RWPE1 (cell line): Measurements from ENCODE around the gene TUBG1.

Source experiments
- CTCF ChIA-PET: fragments of 350-600 bp; sonication (Branson Sonifier 250); formaldehyde crosslinking; extraction: SDS; loops from one replicate; lab custom pipeline; 2021; lab: Yijun Ruan, JAX
- POLR2A ChIA-PET: fragments of 400-600 bp; formaldehyde crosslinking; extraction: SDS; loops from one replicate; lab custom pipeline; 2020; ENCODE audit warnings: antibody characterized with exemption; ENCODE audit not compliant: low non-redundant PET; lab: Yijun Ruan, JAX
- DNase-seq: peaks from one replicate; pipeline ENCODE4 v3.0.0; 2012; ENCODE audit warnings: low spot score
- H3K27ac ChIP-seq: fragments of 450-650 bp; 2 replicates; pipeline ENCODE4 v1.5.1; 2017
- TF ChIP-seq, protein P1 (sequence below): fragments of 450-650 bp; conservative IDR thresholded peaks from 2 replicates; pipeline ENCODE4 v1.5.1; 2017; ENCODE audit warnings: low read depth, mild to moderate bottlenecking

The TUBG1 gene

DNA sequence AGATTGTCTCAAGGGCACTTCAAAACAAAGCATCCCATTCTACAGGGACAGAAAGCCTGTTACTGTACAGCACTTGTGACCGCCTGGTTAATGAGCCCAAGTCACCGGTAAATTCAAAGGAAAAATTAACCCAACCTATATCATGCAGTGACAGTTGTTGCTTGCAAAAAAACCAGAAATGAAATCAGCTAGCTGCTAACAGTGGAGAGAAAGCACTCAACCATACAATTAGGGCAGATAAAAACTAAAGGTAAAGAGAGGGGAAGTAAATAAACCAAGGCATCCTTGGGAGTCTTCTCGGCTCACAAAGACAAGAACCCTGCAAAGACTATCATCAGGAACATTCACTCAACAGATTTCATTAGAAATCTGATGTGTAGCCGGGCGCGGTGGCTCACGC lies 6.2 kb upstream of the TUBG1 start:
- TF ChIP-seq, protein P1, sequence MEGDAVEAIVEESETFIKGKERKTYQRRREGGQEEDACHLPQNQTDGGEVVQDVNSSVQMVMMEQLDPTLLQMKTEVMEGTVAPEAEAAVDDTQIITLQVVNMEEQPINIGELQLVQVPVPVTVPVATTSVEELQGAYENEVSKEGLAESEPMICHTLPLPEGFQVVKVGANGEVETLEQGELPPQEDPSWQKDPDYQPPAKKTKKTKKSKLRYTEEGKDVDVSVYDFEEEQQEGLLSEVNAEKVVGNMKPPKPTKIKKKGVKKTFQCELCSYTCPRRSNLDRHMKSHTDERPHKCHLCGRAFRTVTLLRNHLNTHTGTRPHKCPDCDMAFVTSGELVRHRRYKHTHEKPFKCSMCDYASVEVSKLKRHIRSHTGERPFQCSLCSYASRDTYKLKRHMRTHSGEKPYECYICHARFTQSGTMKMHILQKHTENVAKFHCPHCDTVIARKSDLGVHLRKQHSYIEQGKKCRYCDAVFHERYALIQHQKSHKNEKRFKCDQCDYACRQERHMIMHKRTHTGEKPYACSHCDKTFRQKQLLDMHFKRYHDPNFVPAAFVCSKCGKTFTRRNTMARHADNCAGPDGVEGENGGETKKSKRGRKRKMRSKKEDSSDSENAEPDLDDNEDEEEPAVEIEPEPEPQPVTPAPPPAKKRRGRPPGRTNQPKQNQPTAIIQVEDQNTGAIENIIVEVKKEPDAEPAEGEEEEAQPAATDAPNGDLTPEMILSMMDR, result no peak
- no peak for DNase-seq
- CTCF ChIA-PET, result no interaction called here

DNA sequence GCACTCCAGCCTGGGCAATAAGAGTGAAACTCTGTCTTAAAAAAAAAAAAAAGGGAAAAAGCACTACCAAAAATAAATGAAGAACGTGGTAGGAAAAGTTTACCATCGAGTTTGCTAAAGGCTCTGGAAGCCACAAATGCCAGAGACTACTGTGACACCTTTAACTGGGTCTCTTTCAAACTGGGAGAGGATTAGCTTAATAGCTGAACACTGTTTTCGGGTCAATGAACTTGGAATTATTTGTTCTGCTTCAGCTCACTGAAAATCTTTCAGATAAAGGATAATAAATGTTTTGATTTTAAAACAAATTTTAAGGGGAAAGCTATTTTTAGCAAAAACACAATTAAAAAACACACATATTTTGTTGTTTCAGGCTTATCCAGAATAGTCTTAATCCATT lies 1.7 kb upstream of the TUBG1 start:
- TF ChIP-seq, protein P1, result no peak
- ChIA-PET POLR2A (interaction anchor here (2.3 kb wide), 1 partner anchor 30 kb away, joined by 6 read pairs; the partner anchor contains the start of gene PSMC3IP), CTCF (interaction anchor here (0.8 to 2.4 kb wide), 5 partner anchors 9 to 78 kb away, joined by 3 to 16 read pairs (median 7); no protein-coding TSS in a partner anchor)
- peak overlapping the region; percentile 37; the same call in 1 of the 2 replicates for H3K27ac ChIP-seq
- no peak for DNase-seq

More for the DNA sequence above, 6.2 kb upstream of the TUBG1 start:
- H3K27ac ChIP-seq, result no peak overlapping the region
- POLR2A ChIA-PET, result no interaction called here

DNA sequence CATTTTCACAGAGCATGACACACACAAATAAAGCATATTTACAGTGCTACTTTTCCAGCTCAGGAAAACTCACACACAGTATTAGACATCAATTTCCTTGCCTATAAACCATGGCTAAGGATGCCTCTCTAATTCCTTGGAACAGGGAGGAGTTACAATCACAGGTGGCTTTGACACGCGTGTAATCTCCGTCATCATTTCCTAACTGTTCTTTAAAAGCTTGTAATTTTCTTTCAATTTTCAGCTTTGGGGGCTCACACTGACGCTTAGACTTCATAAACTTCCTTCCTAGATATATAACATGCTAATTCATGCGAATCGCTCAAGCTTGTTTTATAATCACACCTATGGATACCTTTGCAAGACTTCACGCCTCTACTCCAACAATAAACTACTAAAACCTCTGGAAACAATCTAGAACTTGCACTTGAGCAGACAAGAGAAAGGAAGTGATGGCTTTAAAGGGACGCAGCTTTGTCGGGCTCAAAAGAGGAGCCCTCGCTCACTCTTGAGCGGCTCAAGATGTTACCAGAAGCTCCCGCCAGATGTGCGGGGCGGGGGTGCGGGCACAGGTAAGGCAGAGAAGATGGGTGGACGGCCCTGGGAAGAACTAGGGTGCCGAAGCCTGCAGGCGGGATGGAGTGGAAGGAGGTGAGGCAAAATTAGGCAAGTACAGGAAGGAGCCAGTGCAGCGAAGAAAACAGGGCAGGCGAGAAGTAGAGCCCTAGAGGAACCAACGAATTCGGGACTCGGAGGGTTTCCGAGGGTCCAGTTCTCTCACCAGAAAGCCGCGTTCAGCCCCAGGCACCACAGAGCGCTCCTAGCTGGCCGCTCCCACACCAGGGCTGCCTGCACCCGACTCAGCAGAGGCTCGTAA lies 940 bp upstream of the TUBG1 start:
- TF ChIP-seq, protein P1, result no peak
- ChIA-PET CTCF (interaction anchor here (0.6 to 2.4 kb wide), 10 partner anchors 10 to 155 kb away, joined by 3 to 16 read pairs (median 4); partner anchors contain the start of gene PLEKHH3), POLR2A (interaction anchor here (0.6 to 2.3 kb wide), 4 partner anchors 10 to 85 kb away, joined by 3 to 9 read pairs (median 4); partner anchors contain the start of gene PSMC3IP)
- DNase-seq, result no peak
- H3K27ac ChIP-seq, result peak overlapping the region; percentile 93

DNA sequence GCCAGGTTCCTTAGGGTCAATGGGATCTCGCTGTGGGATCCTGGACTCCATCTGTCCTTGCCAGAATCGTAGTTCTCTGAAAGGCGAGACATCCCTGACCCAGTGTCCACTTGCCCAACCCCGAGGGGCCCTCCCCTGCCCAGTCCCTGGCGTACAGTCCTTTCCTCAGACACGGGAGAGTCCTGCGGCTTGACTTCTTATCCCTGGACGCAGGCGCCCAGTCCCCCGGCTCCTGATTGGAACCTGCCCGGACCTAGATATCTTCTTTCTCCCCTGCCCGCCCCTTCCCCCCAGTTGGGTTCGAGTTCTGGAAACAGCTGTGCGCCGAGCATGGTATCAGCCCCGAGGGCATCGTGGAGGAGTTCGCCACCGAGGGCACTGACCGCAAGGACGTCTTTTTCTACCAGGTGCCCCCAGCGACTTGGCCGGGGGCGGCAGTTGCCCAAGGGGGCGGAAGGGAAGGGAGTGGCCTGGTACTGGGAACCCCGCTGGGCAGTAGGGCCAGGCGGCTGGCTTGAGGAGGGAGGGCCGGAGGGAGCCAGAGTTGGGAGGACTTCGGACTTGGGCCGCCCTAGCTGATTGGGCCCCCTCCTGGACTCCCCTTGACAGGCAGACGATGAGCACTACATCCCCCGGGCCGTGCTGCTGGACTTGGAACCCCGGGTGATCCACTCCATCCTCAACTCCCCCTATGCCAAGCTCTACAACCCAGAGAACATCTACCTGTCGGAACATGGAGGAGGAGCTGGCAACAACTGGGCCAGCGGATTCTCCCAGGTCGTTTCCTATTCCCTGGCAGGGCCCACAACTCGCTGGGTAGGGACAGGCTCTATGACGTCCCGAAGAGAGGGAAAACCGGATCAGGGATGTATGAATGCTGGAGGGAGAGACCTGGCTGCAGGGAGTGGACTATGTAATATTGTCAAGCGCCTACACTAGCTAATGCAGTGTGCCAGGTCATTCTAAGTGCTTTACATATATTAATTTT lies 625 bp downstream of the TUBG1 start:
- ChIA-PET POLR2A (interaction anchor here (1.2 to 2.3 kb wide), 4 partner anchors 8 to 67 kb away, joined by 3 to 9 read pairs (median 4); partner anchors contain the start of gene PSMC3IP), CTCF (interaction anchor here (1.7 to 2.4 kb wide), 2 partner anchors 8 to 70 kb away, joined by 7 to 11 read pairs; no protein-coding TSS in a partner anchor)
- DNase-seq, result peak; percentile 31

DNA sequence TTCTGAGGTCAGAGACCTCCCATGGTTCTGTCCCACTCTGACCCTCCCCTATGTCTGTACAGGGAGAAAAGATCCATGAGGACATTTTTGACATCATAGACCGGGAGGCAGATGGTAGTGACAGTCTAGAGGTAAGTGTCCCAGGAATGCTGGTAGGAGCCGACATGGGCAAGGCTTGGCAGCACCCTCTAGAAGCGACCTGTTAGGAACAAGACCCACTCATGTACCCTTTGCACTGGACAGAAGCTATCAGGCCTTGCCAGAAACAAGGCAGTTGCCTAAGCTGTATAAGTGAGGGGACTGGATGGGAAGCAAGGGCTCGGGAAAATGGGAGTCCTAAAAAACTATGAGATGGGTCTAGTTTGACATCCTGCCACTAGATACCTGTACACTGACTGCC lies 2.5 kb downstream of the TUBG1 start:
- CTCF ChIA-PET, result no interaction called here
- POLR2A ChIA-PET, result no interaction called here
- no peak for DNase-seq
- peak overlapping the region; percentile 29; the same call in 1 of the 2 replicates for H3K27ac ChIP-seq
- TF ChIP-seq, protein P1, result no peak

More for the DNA sequence above, 625 bp downstream of the TUBG1 start:
- H3K27ac ChIP-seq, result peak overlapping the region; percentile 93

DNA sequence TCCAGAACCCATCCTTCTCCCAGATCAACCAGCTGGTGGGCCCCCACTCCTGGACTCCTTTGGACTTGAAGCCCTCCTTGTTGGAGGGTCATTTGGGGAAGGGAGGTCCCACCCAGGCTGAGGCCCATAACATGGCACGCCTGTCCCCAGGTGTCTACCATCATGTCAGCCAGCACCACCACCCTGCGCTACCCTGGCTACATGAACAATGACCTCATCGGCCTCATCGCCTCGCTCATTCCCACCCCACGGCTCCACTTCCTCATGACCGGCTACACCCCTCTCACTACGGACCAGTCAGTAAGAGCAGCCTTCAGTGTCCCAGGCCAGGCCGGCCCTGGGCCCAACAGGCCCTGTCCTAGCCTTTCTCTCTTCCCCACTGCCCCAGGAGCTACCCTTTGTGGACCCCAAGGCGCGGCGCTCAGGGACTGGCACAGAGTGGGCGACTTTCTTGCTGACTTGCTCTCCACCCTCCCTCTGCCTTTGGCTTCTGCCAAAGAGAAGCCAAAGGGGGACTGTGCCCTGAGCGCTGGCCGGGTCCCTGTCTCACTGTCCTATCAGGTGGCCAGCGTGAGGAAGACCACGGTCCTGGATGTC lies 4.3 kb downstream of the TUBG1 start:
- no peak overlapping the region for H3K27ac ChIP-seq
- CTCF ChIA-PET, result no interaction called here
- POLR2A ChIA-PET, result no interaction called here
- no peak for DNase-seq
- TF ChIP-seq, protein P1, result no peak
